ACC112 (cell line): ENCODE results near the gene ZNF48.

Experiments
- H2AFZ ChIP-seq: fragments of 200-600 bp; sonication (generic); one replicate; pipeline ENCODE4 v1.6.0; 2017; ENCODE audit warnings: antibody characterized with exemption, low read length; ENCODE audit not compliant: unreplicated experiment
- H3K27ac ChIP-seq: fragments of 200-600 bp; sonication (generic); 2 replicates; pipeline ENCODE4 v1.5.1; 2014; ENCODE audit warnings: low read depth, mild to moderate bottlenecking, antibody characterized with exemption, low read length, moderate library complexity
- H3K27me3 ChIP-seq: fragments of 200-600 bp; sonication (generic); 2 replicates; pipeline ENCODE4 v1.6.1; 2014; ENCODE audit warnings: mild to moderate bottlenecking, antibody characterized with exemption, low read length, moderate library complexity, mixed read lengths; ENCODE audit not compliant: insufficient read depth
- H3K36me3 ChIP-seq: fragments of 200-600 bp; sonication (generic); 2 replicates; pipeline ENCODE4 v1.6.1; 2016; ENCODE audit warnings: mild to moderate bottlenecking, antibody characterized with exemption, low read length, moderate library complexity, mixed read lengths; ENCODE audit not compliant: insufficient read depth
- H3K4me1 ChIP-seq: fragments of 200-600 bp; sonication (generic); one replicate; pipeline ENCODE4 v1.6.1; 2016; ENCODE audit warnings: low read length, mixed read lengths; ENCODE audit not compliant: insufficient read depth, unreplicated experiment, control insufficient read depth
- H3K4me3 ChIP-seq: fragments of 200-600 bp; sonication (generic); 2 replicates; pipeline ENCODE4 v1.5.1; 2014; ENCODE audit warnings: mild to moderate bottlenecking, low read depth, low read length
- H3K79me2 ChIP-seq: fragments of 200-600 bp; sonication (generic); one replicate; pipeline ENCODE4 v1.6.0; 2016; ENCODE audit warnings: low read length; ENCODE audit not compliant: control insufficient read depth, unreplicated experiment, insufficient read depth

ZNF48 gene

DNA sequence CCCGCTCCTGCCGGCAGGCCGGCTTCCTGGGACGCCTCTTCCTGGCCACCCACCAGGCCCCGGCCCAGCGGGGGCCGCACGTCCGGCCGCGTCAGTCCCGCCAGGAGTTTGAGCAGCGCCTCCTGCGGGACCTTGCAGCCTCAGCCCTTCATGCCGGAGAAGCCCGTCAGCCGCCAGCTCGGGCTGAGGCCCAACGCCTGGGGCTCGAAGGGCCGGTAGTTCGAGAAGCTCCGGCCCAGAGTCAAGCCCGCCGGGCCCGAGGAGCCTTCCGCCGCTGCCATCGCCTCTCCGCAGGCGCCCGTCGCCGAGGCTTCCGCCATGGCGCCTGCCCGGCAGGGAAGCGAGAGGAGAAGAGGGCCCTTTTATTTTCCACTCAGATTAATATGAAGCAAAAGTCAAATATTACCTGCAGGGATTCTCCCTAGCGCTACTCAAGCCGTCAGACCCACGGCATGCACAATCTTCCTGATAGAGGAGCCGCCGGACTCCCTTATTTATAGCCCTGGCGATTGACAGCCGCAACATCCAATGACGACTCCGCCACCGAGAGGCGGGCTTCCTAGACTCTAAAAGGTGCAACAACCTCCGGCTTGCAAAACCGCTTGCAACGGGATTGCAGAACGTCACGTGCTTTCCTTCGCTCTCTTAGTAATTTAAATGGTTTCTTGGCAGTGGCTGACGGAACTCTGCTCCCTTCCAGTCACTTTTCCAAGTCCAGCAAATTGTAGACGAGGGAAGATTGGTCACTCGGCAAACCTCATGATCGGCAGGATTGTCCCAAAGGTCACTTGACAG, 50.4 kb downstream of the ZNF48 start, which contains the start of gene SEPHS2:
Gene SEPHS2 (minus strand): TSS at position 467 of the 795 bp plus-strand sequence. CDS start 147 bp downstream, at position 320.
- Histone ChIP-seq H3K36me3 (peaks cover 16% of the 10 kb centered on the region), H3K4me3 (peak within 1 kb of the TSS; percentile 97), H3K79me2 (peaks cover 20% of the 10 kb centered on the region), H2AFZ (peak within 1 kb of the TSS; percentile 100), H3K27ac (peak within 1 kb of the TSS; percentile 82), H3K4me1 (peaks cover 15% of the 10 kb centered on the region), H3K27me3 (no peaks in the 10 kb centered on the region)

DNA sequence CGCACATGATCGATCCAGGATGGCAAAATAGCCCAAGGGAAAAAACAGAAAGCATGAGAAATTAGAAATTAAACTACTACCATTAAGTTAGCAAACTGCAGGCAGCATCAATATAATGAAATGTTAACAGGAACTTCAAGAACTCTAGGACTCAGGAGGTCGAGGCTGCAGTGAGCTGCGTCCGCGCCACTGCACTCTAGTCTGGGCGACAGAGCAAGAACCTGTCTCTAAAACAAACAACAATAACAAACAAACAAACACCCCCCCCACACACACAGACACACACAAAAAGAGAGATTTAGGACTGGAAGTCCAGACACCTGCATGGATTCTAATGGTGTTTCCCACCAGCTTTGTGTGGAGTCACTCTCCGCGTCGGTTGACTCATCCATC, 51.0 kb downstream of the ZNF48 start:
- peak overlapping the region; percentile 82 for H3K27ac ChIP-seq
- peak overlapping the region; percentile 97 for H3K4me3 ChIP-seq
- H3K4me1 ChIP-seq: peaks cover 15% of the 10 kb centered on the region
- peak overlapping the region; percentile 100 for H2AFZ ChIP-seq
- peaks cover 20% of the 10 kb centered on the region for H3K79me2 ChIP-seq
- no peaks in the 10 kb centered on the region for H3K27me3 ChIP-seq
- H3K36me3 ChIP-seq: peaks cover 16% of the 10 kb centered on the region

DNA sequence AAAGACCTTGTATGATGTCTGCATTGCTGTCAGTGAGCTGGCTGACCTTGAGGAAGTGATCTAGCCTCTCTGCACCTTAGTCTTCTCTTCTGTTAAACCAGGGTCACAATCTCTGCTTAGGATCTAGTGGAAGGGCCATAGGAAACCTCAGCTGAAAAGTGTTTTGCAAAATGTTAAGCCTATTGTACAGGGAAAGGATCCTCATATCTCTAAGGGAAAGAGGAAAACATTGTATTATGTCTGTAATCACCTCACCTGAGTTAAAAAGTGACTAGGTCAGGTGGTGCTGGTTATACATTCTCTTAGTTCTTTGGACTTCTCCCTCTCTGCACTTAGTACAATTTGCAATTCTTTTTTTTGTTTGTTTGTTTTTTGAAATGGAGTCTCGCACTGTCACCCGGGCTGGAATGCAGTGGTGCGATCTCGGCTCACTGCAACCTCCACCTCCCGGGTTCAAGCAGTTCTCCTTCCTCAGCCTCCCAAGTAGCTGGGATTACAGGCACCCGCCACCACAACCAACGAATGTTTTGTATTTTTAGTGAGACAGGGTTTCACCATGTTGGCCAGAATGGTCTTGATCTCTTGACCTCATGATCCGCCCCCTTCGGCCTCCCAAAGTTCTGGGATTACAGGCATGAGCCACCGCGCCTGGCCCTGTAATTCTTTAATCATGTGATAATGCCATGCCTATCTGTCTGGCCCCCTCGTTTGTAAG, 52.4 kb downstream of the ZNF48 start:
- no peak overlapping the region for H3K27ac ChIP-seq
- peaks cover 15% of the 10 kb centered on the region for H3K4me1 ChIP-seq

DNA sequence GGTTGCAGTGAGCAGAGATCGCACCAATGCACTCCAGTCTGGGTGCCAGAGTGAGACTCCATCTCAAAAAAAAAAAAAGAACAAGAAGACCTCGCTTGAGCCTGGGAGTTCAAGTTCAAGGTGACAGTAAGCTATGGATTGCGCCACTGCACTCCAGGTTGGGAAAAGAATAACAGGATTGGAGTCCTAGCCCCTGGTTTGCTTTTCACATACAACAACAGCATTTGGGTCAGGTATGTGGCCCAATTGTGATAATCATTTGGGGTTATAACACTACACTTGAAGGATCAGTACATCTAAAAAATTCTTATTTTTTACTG, 53.9 kb downstream of the ZNF48 start:
- Histone ChIP-seq H3K4me1 (peaks cover 13% of the 10 kb centered on the region), H3K27me3 (no peaks in the 10 kb centered on the region), H3K79me2 (peaks cover 16% of the 10 kb centered on the region), H2AFZ (no peak overlapping the region), H3K36me3 (peaks cover 8% of the 10 kb centered on the region), H3K27ac (no peak overlapping the region), H3K4me3 (no peak overlapping the region)

More for the DNA sequence above, 52.4 kb downstream of the ZNF48 start:
- H3K27me3 ChIP-seq: no peaks in the 10 kb centered on the region
- H3K36me3 ChIP-seq: peaks cover 16% of the 10 kb centered on the region
- H2AFZ ChIP-seq: no peak overlapping the region
- H3K4me3 ChIP-seq: no peak overlapping the region
- H3K79me2 ChIP-seq: peaks cover 20% of the 10 kb centered on the region
